Spleen (tissue), 7 donors: ENCODE results near the gene ZNF844.

Experiments
- CTCF ChIP-seq, 11 experiments: fragments of 200-600 bp in 7 of 11; fragments of 450-650 bp in 4 of 11; sonication (generic) in 4 of 11; IDR thresholded peaks in 8 of 11; conservative IDR thresholded peaks in 3 of 11; 1 replicate in 7 of 11; 2 replicates in 4 of 11; pipeline versions ENCODE4 v1.4.0 to v1.8.0; 2016 to 2021; ENCODE audit warnings: antibody characterized with exemption in 11 of 11, inconsistent platforms in 4 of 11, mild to moderate bottlenecking in 1 of 11
- POLR2A ChIP-seq, 3 donors: fragments of 450-650 bp; IDR thresholded peaks; one replicate each; pipeline ENCODE4 v1.5.1; 2017; ENCODE audit warnings: antibody characterized with exemption in 3 of 3, mild to moderate bottlenecking in 1 of 3
- POLR2AphosphoS5 ChIP-seq, 3 donors: sonication (generic); formaldehyde crosslinking; IDR thresholded peaks; one replicate each; pipeline ENCODE4 v1.5.1; 2017; ENCODE audit warnings: antibody characterized with exemption in 3 of 3
- donor health status: DM: no; HTN: no; CAD: no; lungs with moderate emphysema.
- donor health status: DM: no; HTN: no; CAD: no.
- donor health status: DM: no; HTN: no; CAD: no.

DNA sequence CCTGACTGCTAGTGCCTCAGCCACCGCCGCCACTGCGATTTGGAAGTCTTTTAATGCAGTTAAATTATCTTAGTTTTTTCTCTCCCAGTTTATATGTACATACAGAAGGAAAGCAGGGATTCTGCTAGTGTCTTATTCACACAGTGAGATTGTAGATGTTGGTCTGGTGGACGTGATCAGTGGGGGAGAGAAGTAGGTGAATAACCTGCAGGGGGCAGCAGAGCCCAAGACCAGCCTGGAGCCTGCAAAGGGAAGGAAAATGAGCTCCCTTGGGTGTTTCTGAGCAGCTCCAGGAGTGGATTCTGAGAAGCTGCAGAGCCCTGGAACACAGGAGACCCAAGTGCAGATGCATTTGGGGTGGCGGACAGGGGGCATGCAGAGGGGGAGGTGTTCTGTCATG is 26.3 kb downstream of the ZNF844 start:
- TF ChIP-seq CTCF (IDR thresholded peaks at IDR 0.05 in 8 of 11, conservative IDR thresholded peaks at IDR 0.05 in 3 of 11) (peak; percentile 17 to 77 (median 57)), POLR2AphosphoS5 (IDR thresholded peaks at IDR 0.05) (no peak), POLR2A (IDR thresholded peaks at IDR 0.05) (no peak)
